ENCODE measurements around the gene RMI2.

- TF ChIP-seq POU6F1 (CRISPR knock-in tag; IDR thresholded peaks at IDR 0.05; ENCODE audit: borderline replicate concordance, low read depth) (no peak), SNAI2 (CRISPR knock-in tag; IDR thresholded peaks at IDR 0.05) (no peak), ARNTL (CRISPR knock-in tag; IDR thresholded peaks at IDR 0.05; ENCODE audit: borderline replicate concordance, low read depth) (no peak), OSR1 (CRISPR knock-in tag; IDR thresholded peaks at IDR 0.05) (no peak), CREB5 (CRISPR knock-in tag; IDR thresholded peaks at IDR 0.05; ENCODE audit: low read depth) (no peak), ZFP3 (CRISPR knock-in tag; IDR thresholded peaks at IDR 0.05) (no peak), ZFP30 (CRISPR knock-in tag; IDR thresholded peaks at IDR 0.05) (no peak)
Measured at GRCh38 chr16:11333702-11334101, 11.6 kb upstream of the RMI2 start.

All from SK-N-SH treated with all-trans-retinoic acid at 6 μM for 48 hours (cell line).